Suprapubic skin (tissue), 4 donors: Measurements from ENCODE around the gene ANG. TPM values are rescaled to one million over a fixed set of nuclear protein-coding genes. Genes with fewer than 3 reads are reported as not detected.
"Not testable (repeated sequence)": the region's sequence is repeated elsewhere in the genome, so short reads cannot be mapped to it uniquely, and the experiment has no call there.

Experiments used
- DNase-seq, 2 donors: peaks; one replicate each; pipeline ENCODE4 v3.0.0-alpha.2; 2019; ENCODE audit warnings: low spot score in 2 of 2
- H3K27ac ChIP-seq: fragments of 200-600 bp; sonication (generic); one replicate; pipeline ENCODE4 v1.5.1; 2019
- H3K27me3 ChIP-seq: fragments of 200-600 bp; sonication (generic); one replicate; pipeline ENCODE4 v1.5.1; 2019
- H3K36me3 ChIP-seq: fragments of 200-600 bp; sonication (generic); one replicate; pipeline ENCODE4 v1.5.1; 2019
- H3K4me1 ChIP-seq: fragments of 200-600 bp; sonication (generic); one replicate; pipeline ENCODE4 v1.5.1; 2019
- H3K4me3 ChIP-seq: fragments of 200-600 bp; sonication (generic); one replicate; pipeline ENCODE4 v1.5.1; 2019; ENCODE audit warnings: mild to moderate bottlenecking
- H3K9me3 ChIP-seq: fragments of 200-600 bp; sonication (generic); one replicate; pipeline ENCODE4 v1.5.1; 2019
- CTCF ChIP-seq, 2 donors: fragments of 200-600 bp in 1 of 2; fragments of 450-650 bp in 1 of 2; sonication (generic) in 1 of 2; IDR thresholded peaks; one replicate each; pipeline ENCODE4 v1.5.1; 2016 to 2019; ENCODE audit warnings: antibody characterized with exemption in 2 of 2, mild to moderate bottlenecking in 1 of 2, moderate library complexity in 1 of 2
- EP300 ChIP-seq: sonication (generic); formaldehyde crosslinking; IDR thresholded peaks from one replicate; pipeline ENCODE4 v1.6.1; 2017; ENCODE audit warnings: antibody characterized with exemption
- POLR2A ChIP-seq, 2 donors: fragments of 450-650 bp; IDR thresholded peaks; one replicate each; pipeline ENCODE4 v1.6.1; 2017; ENCODE audit warnings: antibody characterized with exemption in 2 of 2, mild to moderate bottlenecking in 2 of 2, moderate library complexity in 2 of 2
- POLR2AphosphoS5 ChIP-seq, 3 donors: sonication (generic); formaldehyde crosslinking; IDR thresholded peaks; one replicate each; pipeline ENCODE4 v1.6.1; 2017; ENCODE audit warnings: antibody characterized with exemption in 3 of 3
- WGBS: methylation state at CpG from one replicate; pipeline ENCODE4 v1.1.5; 2018; 5-methylcytosine and 5-hydroxymethylcytosine counted together
- total RNA-seq, 4 donors: library from RNA; depleted of rRNA; stranded (reverse); fragments of >200 nt; gene quantifications; one replicate each; pipeline ENCODE4 v1.1.0, GENCODE V29; 2016

Gene ANG
- total RNA-seq, 4 donors from 2014 or later = 19.3 to 46.9 (median 27.1) TPM

GRCh38 chr14:20697273-20698017 lies 8.9 kb downstream of the ANG start:
- no peaks in the 10 kb centered on the region for H3K9me3 ChIP-seq
- H3K27me3 ChIP-seq = no peaks in the 10 kb centered on the region
- H3K27ac ChIP-seq = no peak overlapping the region
- 39% methylated on average over 6 of the region's 6 CpGs for WGBS
- TF ChIP-seq POLR2A (IDR thresholded peaks at IDR 0.05) (no peak), CTCF (IDR thresholded peaks at IDR 0.05) (peak; percentile 34 to 57), EP300 (no peak)
- no peak for DNase-seq
- no peak overlapping the region for H3K4me3 ChIP-seq
- no peaks in the 10 kb centered on the region for H3K4me1 ChIP-seq
- H3K36me3 ChIP-seq = peaks cover 9% of the 10 kb centered on the region

DNA sequence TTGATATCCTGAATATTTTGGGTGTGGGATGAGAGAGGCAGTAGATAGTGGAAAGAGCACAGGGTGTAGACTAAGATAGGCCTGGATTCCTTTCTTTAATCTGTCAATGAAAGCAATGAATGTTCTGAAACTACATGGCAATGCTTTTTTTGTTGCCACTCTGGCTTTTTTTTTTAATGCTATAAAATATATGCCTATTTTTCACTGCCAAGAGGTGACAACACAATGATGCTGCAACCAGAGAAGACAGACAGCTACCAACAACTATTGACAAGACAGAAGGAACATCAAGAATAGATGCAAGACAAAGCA lies 9.4 kb downstream of the ANG start:
- Histone ChIP-seq H3K27me3 (no peaks in the 10 kb centered on the region), H3K36me3 (peaks cover 9% of the 10 kb centered on the region), H3K27ac (no peak overlapping the region), H3K4me1 (no peaks in the 10 kb centered on the region), H3K9me3 (no peaks in the 10 kb centered on the region), H3K4me3 (no peak overlapping the region)
- no peak for DNase-seq
- no peak for TF ChIP-seq POLR2AphosphoS5 (IDR thresholded peaks at IDR 0.05)
- no peak for TF ChIP-seq CTCF (IDR thresholded peaks at IDR 0.05)
- no peak for TF ChIP-seq POLR2A (IDR thresholded peaks at IDR 0.05)
- no peak for TF ChIP-seq EP300

- no peak overlapping the region for H3K4me3 ChIP-seq
- H3K36me3 ChIP-seq = peaks cover 9% of the 10 kb centered on the region
- 93% methylated on average over 5 of the region's 5 CpGs for WGBS
- DNase-seq = no peak
- no peaks in the 10 kb centered on the region for H3K4me1 ChIP-seq
- TF ChIP-seq EP300 = no peak
- no peak for TF ChIP-seq POLR2A (IDR thresholded peaks at IDR 0.05)
- TF ChIP-seq POLR2AphosphoS5 (IDR thresholded peaks at IDR 0.05) = no peak
- no peak for TF ChIP-seq CTCF (IDR thresholded peaks at IDR 0.05)
- no peaks in the 10 kb centered on the region for H3K27me3 ChIP-seq
- no peaks in the 10 kb centered on the region for H3K9me3 ChIP-seq
- H3K27ac ChIP-seq = no peak overlapping the region
These were observed 10.4 kb downstream of the ANG start for GRCh38 chr14:20698934-20699333.

- Histone ChIP-seq H3K9me3 (no peaks in the 10 kb centered on the region), H3K4me1 (no peaks in the 10 kb centered on the region), H3K27ac (no peak overlapping the region), H3K27me3 (no peaks in the 10 kb centered on the region), H3K4me3 (no peak overlapping the region), H3K36me3 (peaks cover 8% of the 10 kb centered on the region)
- no peak for DNase-seq
- no peak for TF ChIP-seq POLR2A (IDR thresholded peaks at IDR 0.05)
- no peak for TF ChIP-seq EP300
- no peak for TF ChIP-seq POLR2AphosphoS5 (IDR thresholded peaks at IDR 0.05)
- no peak for TF ChIP-seq CTCF (IDR thresholded peaks at IDR 0.05)
These were observed 11.4 kb downstream of the ANG start for GRCh38 chr14:20699931-20700330.

GRCh38 chr14:20700965-20701364 lies 12.4 kb downstream of the ANG start:
- not testable (repeated sequence) for H3K4me3 ChIP-seq, H3K27ac ChIP-seq, H3K9me3 ChIP-seq, DNase-seq, H3K4me1 ChIP-seq, H3K36me3 ChIP-seq, H3K27me3 ChIP-seq
- WGBS = 95% methylated on average over 7 of the region's 7 CpGs
